WERI-Rb-1 (cell line): ENCODE results near the gene WNT2B.
A peak's percentile ranks its signal among the peaks of the same experiment; 100 is the strongest.

ENCODE experiments used
- DNase-seq: peaks from one replicate; pipeline ENCODE4 v3.0.0-alpha.2; 2020
- H3K27ac ChIP-seq: fragments of 250-450 bp; sonication (Bioruptor Pico); 2 replicates; pipeline ENCODE4 v1.5.1; 2020; ENCODE audit warnings: mild to moderate bottlenecking, moderate library complexity
- H3K27me3 ChIP-seq: fragments of 250-450 bp; sonication (Bioruptor Pico); 2 replicates; pipeline ENCODE4 v1.5.1; 2021; ENCODE audit warnings: mild to moderate bottlenecking, low read depth, moderate library complexity; ENCODE audit not compliant: insufficient read depth, severe bottlenecking
- H3K36me3 ChIP-seq: fragments of 250-450 bp; sonication (Bioruptor Pico); 2 replicates; pipeline ENCODE4 v1.5.1; 2020; ENCODE audit warnings: mild to moderate bottlenecking, moderate library complexity
- H3K4me3 ChIP-seq: 2 replicates; pipeline ENCODE4 v1.5.1; 2011; ENCODE audit warnings: low read depth, mild to moderate bottlenecking, control low read depth, low read length
- H3K9me3 ChIP-seq: fragments of 250-450 bp; sonication (Bioruptor Pico); 2 replicates; pipeline ENCODE4 v1.5.1; 2021; ENCODE audit warnings: mild to moderate bottlenecking, moderate library complexity; ENCODE audit not compliant: severe bottlenecking
- TF ChIP-seq, protein P1 (sequence below): IDR thresholded peaks from 2 replicates; pipeline ENCODE4 v1.5.1; 2011; ENCODE audit warnings: low read depth, mild to moderate bottlenecking, control low read depth, inconsistent platforms, low read length

WNT2B gene

GRCh38 chr1:112505878-112506277 is 2.9 kb upstream of the WNT2B start:
- TF ChIP-seq, protein P1, sequence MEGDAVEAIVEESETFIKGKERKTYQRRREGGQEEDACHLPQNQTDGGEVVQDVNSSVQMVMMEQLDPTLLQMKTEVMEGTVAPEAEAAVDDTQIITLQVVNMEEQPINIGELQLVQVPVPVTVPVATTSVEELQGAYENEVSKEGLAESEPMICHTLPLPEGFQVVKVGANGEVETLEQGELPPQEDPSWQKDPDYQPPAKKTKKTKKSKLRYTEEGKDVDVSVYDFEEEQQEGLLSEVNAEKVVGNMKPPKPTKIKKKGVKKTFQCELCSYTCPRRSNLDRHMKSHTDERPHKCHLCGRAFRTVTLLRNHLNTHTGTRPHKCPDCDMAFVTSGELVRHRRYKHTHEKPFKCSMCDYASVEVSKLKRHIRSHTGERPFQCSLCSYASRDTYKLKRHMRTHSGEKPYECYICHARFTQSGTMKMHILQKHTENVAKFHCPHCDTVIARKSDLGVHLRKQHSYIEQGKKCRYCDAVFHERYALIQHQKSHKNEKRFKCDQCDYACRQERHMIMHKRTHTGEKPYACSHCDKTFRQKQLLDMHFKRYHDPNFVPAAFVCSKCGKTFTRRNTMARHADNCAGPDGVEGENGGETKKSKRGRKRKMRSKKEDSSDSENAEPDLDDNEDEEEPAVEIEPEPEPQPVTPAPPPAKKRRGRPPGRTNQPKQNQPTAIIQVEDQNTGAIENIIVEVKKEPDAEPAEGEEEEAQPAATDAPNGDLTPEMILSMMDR: no peak
- Histone ChIP-seq H3K27ac (no peak overlapping the region), H3K9me3 (no peaks in the 10 kb centered on the region), H3K4me3 (no peak overlapping the region), H3K36me3 (no peaks in the 10 kb centered on the region), H3K27me3 (no peaks in the 10 kb centered on the region)
- DNase-seq: no peak

- H3K36me3 ChIP-seq: no peaks in the 10 kb centered on the region
- H3K27ac ChIP-seq: no peak overlapping the region
- H3K27me3 ChIP-seq: no peaks in the 10 kb centered on the region
- no peak for DNase-seq
- TF ChIP-seq, protein P1: no peak
- no peaks in the 10 kb centered on the region for H3K9me3 ChIP-seq
- no peak overlapping the region for H3K4me3 ChIP-seq
Observed at GRCh38 chr1:112506306-112506705, 2.5 kb upstream of the WNT2B start.

- DNase-seq: no peak
- H3K27me3 ChIP-seq: no peaks in the 10 kb centered on the region
- TF ChIP-seq, protein P1: no peak
- H3K36me3 ChIP-seq: no peaks in the 10 kb centered on the region
- no peak overlapping the region for H3K4me3 ChIP-seq
- H3K27ac ChIP-seq: no peak overlapping the region
- H3K9me3 ChIP-seq: no peaks in the 10 kb centered on the region
Observed at GRCh38 chr1:112506731-112507130, 2.0 kb upstream of the WNT2B start.

DNA sequence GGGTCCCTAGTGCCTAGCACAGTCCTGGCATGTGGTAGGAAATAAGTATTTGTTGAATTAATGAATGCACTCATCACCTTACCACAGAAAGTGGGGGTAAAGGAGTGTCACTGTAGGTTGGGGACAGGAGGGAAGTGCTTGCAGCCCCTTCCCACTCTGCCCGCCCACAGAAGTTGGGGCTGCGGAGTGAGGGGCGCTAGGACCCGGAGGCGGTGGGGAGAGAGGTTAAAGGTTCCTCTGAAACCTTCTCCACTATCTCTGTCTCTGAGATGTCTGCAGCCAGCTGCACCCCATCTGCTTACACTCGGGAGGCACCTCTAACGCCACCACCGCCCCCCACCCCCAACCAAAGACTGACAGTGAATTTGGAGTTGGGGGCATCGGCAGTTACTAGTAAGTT is 1.4 kb upstream of the WNT2B start:
- Histone ChIP-seq H3K27ac (no peak overlapping the region), H3K27me3 (no peaks in the 10 kb centered on the region), H3K36me3 (no peaks in the 10 kb centered on the region), H3K4me3 (peak overlapping the region; percentile 60), H3K9me3 (no peaks in the 10 kb centered on the region)
- DNase-seq: no peak
- TF ChIP-seq, protein P1: no peak

DNA sequence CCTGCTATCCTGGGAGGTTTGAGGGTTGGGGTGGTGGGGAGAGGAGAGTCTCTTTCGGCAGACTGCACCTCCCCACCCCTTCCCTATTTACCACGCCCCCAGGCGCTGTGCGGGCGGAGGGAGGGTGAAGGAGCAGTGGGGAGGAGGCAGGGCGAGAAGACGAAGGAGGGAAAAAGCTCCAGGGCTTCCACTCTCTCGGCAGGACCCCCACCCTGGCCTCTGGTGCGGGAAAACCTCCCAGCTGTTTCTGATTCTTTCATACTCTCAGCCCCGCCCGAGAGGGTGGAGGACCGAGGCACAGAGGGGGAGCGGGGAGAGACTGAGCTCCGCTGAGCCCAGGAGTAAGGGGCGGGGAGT is 866 bp upstream of the WNT2B start:
- no peaks in the 10 kb centered on the region for H3K36me3 ChIP-seq
- H3K9me3 ChIP-seq: no peaks in the 10 kb centered on the region
- H3K4me3 ChIP-seq: peak overlapping the region; percentile 60
- H3K27ac ChIP-seq: no peak overlapping the region
- TF ChIP-seq, protein P1: no peak
- DNase-seq: peak; percentile 59
- no peaks in the 10 kb centered on the region for H3K27me3 ChIP-seq

GRCh38 chr1:112509005-112509659 is 367 bp downstream of the WNT2B start:
- DNase-seq: no peak

More at GRCh38 chr1:112509005-112509659, 367 bp downstream of the WNT2B start:
- TF ChIP-seq, protein P1: no peak
- Histone ChIP-seq H3K4me3 (no peak overlapping the region), H3K36me3 (no peaks in the 10 kb centered on the region), H3K27ac (no peak overlapping the region), H3K9me3 (no peaks in the 10 kb centered on the region), H3K27me3 (no peaks in the 10 kb centered on the region)
